Measurements from ENCODE around the gene FUBP3.
"Not testable (repeated sequence)": the region's sequence is repeated elsewhere in the genome, so short reads cannot be mapped to it uniquely, and the experiment has no call there.

Gene FUBP3

DNA sequence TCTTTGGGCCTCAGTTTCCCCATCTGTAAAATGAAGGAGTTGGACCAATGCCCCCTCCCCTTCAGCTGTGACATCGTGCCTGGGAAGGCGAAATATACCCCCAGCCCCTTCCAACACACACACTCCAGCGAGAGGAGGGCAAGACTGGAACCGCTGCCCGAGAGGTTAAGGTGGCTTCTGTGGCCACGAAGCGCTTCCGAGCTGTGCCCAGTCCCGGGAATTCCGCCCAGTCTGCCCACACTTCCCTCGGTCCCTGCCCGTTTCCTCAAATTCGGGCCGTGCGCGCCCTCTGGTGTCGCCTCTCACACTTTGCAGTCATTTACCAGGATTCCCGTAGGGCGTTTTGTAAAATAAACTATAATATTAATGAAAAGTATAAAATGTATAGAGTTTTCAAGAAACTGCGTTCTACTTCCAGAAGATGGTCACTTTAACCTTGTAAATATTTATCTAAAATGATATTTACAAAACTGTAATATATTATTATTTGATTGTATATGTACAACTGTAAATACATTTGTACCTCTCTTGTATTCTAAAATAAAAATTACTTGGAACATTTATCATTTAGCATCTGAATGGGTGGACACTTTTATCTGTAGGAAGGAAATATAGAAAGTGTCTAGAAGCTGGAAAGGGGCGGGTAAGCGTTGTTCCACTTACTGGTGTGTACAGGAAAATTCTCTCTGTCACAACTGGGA is 103.2 kb downstream of the FUBP3 start:
- DNase-seq (ENCODE audit: low read depth) = peak; percentile 65

DNA sequence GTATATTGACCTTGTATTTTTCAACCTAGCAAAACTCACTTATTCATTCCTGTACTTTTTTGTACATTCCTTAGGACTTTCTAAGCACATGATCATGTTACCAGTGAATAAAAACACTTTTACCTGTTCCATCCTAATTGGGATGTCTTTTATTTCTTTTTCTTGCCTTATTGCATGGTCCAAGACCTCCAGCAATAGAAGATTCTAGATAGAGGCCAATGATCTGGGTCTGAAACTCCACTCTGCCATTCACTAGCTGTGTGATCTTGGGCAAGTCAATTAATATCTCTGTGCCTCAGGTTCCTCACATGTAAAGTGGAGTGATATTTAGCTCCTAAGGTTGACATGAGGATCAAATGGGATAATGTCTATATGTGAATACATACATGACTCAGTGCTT is 105.7 kb downstream of the FUBP3 start:
- no peak for DNase-seq (ENCODE audit: low read depth)

DNA sequence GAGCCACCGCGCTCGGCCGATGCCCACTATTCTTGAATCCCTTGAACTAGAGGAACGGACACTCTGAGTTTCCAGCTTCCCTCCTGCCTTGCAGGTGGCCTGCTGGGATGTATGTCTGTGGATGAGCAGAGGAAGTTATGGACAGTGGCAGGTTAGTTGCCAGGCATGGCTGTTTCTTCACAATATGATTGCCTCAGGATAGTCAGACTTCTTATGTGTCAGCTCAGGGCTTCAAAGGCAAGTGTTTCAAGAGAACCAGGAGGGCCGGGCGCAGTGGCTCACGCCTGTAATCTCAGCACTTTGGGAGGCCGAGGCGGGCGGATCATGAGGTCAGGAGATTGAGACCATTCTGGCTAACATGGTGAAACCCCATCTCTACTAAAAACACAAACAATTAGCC is 106.6 kb downstream of the FUBP3 start:
- DNase-seq (ENCODE audit: low read depth) = not testable (repeated sequence)

DNA sequence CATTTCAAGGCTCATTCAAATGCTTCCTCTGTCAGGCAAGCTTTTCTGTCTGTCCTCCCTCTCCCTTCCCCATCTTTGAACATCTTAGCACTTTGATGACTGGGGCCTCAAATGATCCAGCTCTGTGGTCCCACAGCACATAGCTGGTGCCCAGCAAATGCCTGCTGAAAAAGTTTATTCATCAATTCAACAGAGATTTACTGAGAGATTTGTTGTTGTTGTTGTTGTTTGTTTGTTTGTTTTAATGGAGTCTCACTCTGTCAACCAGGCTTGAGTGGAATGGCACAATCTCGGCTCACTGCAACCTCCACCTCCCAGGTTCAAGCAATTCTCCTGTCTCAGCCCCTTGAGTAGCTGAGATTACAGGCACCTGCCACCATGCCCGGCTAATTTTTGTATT is 108.2 kb downstream of the FUBP3 start:
- no peak for DNase-seq (ENCODE audit: low read depth)
